GM12878 (cell line): ENCODE measurements around the gene SEC16A.

Experiments used
- BRCA1 ChIP-seq: IDR thresholded peaks from 2 replicates; pipeline ENCODE4 v1.6.1; 2011; ENCODE audit warnings: low read depth, low read length, improper control_type of control experiment
- NRF1 ChIP-seq: conservative IDR thresholded peaks from 2 replicates; pipeline ENCODE4 v1.6.1; 2011; ENCODE audit warnings: mild to moderate bottlenecking, low read depth, low read length, improper control_type of control experiment
- POLR2A ChIP-seq: IDR thresholded peaks from 2 replicates; pipeline ENCODE4 v1.6.1; 2011; ENCODE audit warnings: low read depth, mild to moderate bottlenecking, low read length
- RAD21 ChIP-seq: IDR thresholded peaks from 2 replicates; pipeline ENCODE4 v1.6.1; 2011; ENCODE audit warnings: mild to moderate bottlenecking, low read depth, low read length, moderate library complexity; ENCODE audit not compliant: insufficient read depth
- ZBED1 ChIP-seq: IDR thresholded peaks from 2 replicates; pipeline ENCODE4 v1.6.1; 2016; ENCODE audit warnings: borderline replicate concordance
- ZZZ3 ChIP-seq: IDR thresholded peaks from 2 replicates; pipeline ENCODE4 v1.6.1; 2011; ENCODE audit warnings: low read depth; ENCODE audit not compliant: control insufficient read depth, insufficient read length
- TF ChIP-seq, protein P1 (sequence below): IDR thresholded peaks from 2 replicates; pipeline ENCODE4 v1.6.1; 2012; ENCODE audit warnings: mild to moderate bottlenecking, low read depth, low read length
- TF ChIP-seq, protein P2 (sequence below), 3 experiments: IDR thresholded peaks in 2 of 3; conservative IDR thresholded peaks in 1 of 3; 2 replicates each; pipeline ENCODE4 v1.5.1; 2011; ENCODE audit warnings: low read depth in 3 of 3, low read length in 3 of 3, mild to moderate bottlenecking in 3 of 3, control low read depth in 2 of 3, moderate library complexity in 2 of 3, inconsistent platforms in 1 of 3, mixed read lengths in 1 of 3; ENCODE audit not compliant: control insufficient read depth in 2 of 3, insufficient read depth in 1 of 3; ENCODE audit errors: extremely low read depth in 1 of 3
- TF ChIP-seq, protein P3 (sequence below): fragments of 450-650 bp; formaldehyde crosslinking; IDR thresholded peaks from 2 replicates; pipeline ENCODE4 v1.4.0; 2022; ENCODE audit warnings: mild to moderate bottlenecking, moderate library complexity
- TF ChIP-seq, protein P4 (sequence below): fragments of 450-650 bp; IDR thresholded peaks from 2 replicates; pipeline ENCODE4 v1.6.1; 2016; ENCODE audit warnings: mild to moderate bottlenecking, moderate library complexity, borderline replicate concordance
- TF ChIP-seq, protein P5 (sequence below): IDR thresholded peaks from 2 replicates; pipeline ENCODE4 v1.6.1; 2012; ENCODE audit warnings: low read depth, low read length, improper control_type of control experiment
- TF ChIP-seq, protein P6 (sequence below): IDR thresholded peaks from 2 replicates; pipeline ENCODE4 v1.6.1; 2012; ENCODE audit warnings: low read length, inconsistent platforms

DNA sequence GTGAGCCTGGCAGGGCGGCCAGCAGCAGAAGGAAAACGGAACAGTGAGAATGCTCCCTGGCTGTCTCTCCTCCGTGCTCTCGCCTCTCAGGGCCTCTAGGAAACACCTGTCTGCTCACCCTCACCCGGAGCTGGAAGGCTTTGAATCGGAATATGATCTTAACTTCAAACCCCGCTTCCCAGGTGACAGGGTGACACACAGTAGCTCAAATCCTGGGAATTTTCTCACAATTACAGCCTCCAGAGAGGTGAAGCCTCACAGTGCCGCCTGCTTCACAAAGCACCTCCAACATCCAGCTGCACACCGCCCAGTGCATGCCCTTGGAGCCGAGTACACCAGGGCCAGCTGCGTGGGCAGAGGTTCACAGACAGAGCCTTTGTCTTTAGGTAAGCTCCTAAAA, 12.5 kb downstream of the SEC16A start:
- TF ChIP-seq, protein P1, sequence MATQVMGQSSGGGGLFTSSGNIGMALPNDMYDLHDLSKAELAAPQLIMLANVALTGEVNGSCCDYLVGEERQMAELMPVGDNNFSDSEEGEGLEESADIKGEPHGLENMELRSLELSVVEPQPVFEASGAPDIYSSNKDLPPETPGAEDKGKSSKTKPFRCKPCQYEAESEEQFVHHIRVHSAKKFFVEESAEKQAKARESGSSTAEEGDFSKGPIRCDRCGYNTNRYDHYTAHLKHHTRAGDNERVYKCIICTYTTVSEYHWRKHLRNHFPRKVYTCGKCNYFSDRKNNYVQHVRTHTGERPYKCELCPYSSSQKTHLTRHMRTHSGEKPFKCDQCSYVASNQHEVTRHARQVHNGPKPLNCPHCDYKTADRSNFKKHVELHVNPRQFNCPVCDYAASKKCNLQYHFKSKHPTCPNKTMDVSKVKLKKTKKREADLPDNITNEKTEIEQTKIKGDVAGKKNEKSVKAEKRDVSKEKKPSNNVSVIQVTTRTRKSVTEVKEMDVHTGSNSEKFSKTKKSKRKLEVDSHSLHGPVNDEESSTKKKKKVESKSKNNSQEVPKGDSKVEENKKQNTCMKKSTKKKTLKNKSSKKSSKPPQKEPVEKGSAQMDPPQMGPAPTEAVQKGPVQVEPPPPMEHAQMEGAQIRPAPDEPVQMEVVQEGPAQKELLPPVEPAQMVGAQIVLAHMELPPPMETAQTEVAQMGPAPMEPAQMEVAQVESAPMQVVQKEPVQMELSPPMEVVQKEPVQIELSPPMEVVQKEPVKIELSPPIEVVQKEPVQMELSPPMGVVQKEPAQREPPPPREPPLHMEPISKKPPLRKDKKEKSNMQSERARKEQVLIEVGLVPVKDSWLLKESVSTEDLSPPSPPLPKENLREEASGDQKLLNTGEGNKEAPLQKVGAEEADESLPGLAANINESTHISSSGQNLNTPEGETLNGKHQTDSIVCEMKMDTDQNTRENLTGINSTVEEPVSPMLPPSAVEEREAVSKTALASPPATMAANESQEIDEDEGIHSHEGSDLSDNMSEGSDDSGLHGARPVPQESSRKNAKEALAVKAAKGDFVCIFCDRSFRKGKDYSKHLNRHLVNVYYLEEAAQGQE: no peak
- TF ChIP-seq POLR2A: no peak
- TF ChIP-seq, protein P2, sequence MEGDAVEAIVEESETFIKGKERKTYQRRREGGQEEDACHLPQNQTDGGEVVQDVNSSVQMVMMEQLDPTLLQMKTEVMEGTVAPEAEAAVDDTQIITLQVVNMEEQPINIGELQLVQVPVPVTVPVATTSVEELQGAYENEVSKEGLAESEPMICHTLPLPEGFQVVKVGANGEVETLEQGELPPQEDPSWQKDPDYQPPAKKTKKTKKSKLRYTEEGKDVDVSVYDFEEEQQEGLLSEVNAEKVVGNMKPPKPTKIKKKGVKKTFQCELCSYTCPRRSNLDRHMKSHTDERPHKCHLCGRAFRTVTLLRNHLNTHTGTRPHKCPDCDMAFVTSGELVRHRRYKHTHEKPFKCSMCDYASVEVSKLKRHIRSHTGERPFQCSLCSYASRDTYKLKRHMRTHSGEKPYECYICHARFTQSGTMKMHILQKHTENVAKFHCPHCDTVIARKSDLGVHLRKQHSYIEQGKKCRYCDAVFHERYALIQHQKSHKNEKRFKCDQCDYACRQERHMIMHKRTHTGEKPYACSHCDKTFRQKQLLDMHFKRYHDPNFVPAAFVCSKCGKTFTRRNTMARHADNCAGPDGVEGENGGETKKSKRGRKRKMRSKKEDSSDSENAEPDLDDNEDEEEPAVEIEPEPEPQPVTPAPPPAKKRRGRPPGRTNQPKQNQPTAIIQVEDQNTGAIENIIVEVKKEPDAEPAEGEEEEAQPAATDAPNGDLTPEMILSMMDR (IDR thresholded peaks at IDR 0.05 in 2 of 3, conservative IDR thresholded peaks at IDR 0.05 in 1 of 3; ENCODE audit: control insufficient read depth in 2 of 3, extremely low read depth in 1 of 3, insufficient read depth in 1 of 3, low read depth in 3 of 3, low read length in 3 of 3): no peak
- TF ChIP-seq, protein P3, sequence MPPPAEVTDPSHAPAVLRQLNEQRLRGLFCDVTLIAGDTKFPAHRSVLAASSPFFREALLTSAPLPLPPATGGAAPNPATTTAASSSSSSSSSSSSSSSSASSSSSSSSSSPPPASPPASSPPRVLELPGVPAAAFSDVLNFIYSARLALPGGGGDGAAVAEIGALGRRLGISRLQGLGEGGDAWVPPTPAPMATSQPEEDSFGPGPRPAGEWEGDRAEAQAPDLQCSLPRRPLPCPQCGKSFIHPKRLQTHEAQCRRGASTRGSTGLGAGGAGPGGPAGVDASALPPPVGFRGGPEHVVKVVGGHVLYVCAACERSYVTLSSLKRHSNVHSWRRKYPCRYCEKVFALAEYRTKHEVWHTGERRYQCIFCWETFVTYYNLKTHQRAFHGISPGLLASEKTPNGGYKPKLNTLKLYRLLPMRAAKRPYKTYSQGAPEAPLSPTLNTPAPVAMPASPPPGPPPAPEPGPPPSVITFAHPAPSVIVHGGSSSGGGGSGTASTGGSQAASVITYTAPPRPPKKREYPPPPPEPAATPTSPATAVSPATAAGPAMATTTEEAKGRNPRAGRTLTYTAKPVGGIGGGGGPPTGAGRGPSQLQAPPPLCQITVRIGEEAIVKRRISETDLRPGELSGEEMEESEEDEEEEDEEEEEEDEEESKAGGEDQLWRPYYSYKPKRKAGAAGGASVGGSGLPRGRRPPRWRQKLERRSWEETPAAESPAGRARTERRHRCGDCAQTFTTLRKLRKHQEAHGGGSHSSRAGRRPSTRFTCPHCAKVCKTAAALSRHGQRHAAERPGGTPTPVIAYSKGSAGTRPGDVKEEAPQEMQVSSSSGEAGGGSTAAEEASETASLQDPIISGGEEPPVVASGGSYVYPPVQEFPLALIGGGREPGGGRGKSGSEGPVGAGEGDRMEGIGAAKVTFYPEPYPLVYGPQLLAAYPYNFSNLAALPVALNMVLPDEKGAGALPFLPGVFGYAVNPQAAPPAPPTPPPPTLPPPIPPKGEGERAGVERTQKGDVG (CRISPR knock-in tag): no peak
- TF ChIP-seq ZZZ3: no peak
- TF ChIP-seq NRF1: no peak
- TF ChIP-seq, protein P4, sequence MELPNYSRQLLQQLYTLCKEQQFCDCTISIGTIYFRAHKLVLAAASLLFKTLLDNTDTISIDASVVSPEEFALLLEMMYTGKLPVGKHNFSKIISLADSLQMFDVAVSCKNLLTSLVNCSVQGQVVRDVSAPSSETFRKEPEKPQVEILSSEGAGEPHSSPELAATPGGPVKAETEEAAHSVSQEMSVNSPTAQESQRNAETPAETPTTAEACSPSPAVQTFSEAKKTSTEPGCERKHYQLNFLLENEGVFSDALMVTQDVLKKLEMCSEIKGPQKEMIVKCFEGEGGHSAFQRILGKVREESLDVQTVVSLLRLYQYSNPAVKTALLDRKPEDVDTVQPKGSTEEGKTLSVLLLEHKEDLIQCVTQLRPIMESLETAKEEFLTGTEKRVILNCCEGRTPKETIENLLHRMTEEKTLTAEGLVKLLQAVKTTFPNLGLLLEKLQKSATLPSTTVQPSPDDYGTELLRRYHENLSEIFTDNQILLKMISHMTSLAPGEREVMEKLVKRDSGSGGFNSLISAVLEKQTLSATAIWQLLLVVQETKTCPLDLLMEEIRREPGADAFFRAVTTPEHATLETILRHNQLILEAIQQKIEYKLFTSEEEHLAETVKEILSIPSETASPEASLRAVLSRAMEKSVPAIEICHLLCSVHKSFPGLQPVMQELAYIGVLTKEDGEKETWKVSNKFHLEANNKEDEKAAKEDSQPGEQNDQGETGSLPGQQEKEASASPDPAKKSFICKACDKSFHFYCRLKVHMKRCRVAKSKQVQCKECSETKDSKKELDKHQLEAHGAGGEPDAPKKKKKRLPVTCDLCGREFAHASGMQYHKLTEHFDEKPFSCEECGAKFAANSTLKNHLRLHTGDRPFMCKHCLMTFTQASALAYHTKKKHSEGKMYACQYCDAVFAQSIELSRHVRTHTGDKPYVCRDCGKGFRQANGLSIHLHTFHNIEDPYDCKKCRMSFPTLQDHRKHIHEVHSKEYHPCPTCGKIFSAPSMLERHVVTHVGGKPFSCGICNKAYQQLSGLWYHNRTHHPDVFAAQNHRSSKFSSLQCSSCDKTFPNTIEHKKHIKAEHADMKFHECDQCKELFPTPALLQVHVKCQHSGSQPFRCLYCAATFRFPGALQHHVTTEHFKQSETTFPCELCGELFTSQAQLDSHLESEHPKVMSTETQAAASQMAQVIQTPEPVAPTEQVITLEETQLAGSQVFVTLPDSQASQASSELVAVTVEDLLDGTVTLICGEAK: no peak
- TF ChIP-seq BRCA1: no peak
- no peak for TF ChIP-seq ZBED1
- TF ChIP-seq RAD21: no peak
- TF ChIP-seq, protein P5, sequence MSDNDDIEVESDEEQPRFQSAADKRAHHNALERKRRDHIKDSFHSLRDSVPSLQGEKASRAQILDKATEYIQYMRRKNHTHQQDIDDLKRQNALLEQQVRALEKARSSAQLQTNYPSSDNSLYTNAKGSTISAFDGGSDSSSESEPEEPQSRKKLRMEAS: no peak
- TF ChIP-seq, protein P6, sequence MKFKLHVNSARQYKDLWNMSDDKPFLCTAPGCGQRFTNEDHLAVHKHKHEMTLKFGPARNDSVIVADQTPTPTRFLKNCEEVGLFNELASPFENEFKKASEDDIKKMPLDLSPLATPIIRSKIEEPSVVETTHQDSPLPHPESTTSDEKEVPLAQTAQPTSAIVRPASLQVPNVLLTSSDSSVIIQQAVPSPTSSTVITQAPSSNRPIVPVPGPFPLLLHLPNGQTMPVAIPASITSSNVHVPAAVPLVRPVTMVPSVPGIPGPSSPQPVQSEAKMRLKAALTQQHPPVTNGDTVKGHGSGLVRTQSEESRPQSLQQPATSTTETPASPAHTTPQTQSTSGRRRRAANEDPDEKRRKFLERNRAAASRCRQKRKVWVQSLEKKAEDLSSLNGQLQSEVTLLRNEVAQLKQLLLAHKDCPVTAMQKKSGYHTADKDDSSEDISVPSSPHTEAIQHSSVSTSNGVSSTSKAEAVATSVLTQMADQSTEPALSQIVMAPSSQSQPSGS: no peak
